HG03432 (cell line): ENCODE measurements around the gene NOC3L.

Experiments
- ATAC-seq: cut with Tn5 transposase; IDR thresholded peaks from one replicate; pipeline ENCODE4 v1.9.1; 2021; ENCODE audit warnings: mild to moderate bottlenecking, moderate library complexity; ENCODE audit not compliant: unreplicated experiment

NOC3L gene

DNA sequence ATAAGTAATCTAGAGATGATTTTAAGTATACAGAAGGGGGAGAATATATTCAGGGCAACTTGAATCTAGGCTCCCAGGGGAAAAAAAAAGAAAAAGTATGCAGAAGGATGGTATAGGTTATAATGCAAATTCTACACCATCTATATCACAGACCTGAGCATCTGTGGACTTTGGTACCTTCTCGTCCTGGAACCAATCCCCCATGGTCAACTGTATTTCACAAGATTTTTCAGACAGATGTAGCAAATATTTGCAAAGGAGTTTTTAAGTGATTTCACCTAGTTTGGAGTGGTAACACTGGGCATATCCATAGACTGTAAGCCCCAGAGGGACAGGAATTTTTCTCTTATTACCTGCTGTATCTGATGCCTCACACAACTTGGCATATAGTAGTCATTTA lies 58.8 kb downstream of the NOC3L start:
- no peak for ATAC-seq

- ATAC-seq: no peak
Observed at GRCh38 chr10:94300042-94300441, 62.7 kb downstream of the NOC3L start.

DNA sequence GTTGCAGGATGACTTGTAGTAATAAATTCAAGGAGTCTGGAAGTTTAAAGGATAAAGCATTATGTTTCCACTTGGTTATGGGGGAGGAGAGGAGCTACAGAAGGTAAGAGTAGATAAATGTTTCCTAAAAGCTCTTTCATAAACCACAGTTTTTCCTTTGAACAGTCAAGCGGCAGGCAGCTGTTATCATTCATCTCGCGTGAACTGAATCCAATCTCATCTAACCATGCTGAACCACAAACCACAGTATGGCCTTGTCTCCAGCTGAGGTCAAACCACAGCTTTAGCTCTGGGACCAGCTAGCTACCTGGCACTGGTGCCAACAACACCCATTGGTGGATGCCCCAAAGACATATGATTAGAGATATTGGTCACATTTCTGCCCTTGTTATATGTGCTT lies 63.3 kb downstream of the NOC3L start:
- ATAC-seq: peak; percentile 67

DNA sequence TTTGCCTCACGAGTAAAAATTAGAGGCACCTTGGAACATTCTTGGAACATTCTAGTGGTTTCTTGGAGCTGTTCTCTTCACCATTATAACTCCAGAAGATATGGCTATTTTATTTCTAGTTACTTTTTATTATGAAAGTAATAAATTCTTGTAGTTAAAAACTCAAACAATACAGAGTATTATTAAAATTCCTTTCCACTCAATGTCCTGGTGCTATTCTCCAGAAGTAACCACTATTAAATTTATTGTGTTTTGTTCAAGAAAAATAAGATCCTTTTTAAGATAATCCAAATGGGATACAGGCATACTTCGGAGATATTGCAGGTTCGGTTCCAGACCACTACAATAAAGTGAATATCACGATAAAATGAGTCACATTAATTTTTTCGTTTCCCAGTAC lies 68.6 kb downstream of the NOC3L start:
- no peak for ATAC-seq

DNA sequence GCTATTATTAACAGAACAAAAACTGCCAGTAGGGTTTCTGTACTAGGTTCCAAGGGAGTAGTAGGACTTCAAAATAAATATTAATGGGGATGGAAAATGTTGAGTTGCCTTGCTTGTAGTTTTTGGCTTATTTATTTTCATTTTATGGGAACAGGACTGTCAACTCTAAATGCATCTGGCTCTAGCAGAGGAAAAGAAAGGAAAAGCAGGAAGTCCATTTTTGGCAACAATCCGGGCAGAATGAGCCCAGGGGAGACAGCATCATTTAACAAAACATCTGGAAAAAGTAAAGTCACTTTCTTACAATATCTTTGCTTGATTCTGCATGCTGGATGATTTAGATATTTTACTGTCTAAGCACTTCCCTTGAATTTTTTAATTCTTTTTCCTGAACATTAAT lies 69.4 kb downstream of the NOC3L start:
- no peak for ATAC-seq

GRCh38 chr10:94292434-94293090 lies 70.2 kb downstream of the NOC3L start:
- no peak for ATAC-seq

- no peak for ATAC-seq
Observed at GRCh38 chr10:94288361-94289101, 74.2 kb downstream of the NOC3L start.

DNA sequence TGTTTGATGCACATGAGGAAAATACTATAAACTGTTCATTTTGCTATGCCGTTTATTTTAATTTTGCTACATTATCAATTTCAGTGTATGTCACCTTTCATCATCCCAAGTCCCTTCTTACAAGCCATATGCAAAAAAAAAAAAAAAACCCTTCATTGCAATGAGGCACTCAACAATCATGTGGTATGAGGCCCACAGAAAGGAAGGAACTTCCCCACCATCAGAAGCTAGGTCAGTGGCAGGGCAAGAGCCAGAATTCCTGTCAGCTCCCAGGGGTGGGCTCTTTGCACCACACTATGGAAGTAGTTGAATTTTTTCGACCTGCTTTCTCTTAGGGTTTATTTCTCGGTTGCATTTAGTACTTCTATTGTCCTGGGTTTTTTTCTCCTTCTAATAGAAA lies 75.4 kb downstream of the NOC3L start:
- ATAC-seq: no peak

DNA sequence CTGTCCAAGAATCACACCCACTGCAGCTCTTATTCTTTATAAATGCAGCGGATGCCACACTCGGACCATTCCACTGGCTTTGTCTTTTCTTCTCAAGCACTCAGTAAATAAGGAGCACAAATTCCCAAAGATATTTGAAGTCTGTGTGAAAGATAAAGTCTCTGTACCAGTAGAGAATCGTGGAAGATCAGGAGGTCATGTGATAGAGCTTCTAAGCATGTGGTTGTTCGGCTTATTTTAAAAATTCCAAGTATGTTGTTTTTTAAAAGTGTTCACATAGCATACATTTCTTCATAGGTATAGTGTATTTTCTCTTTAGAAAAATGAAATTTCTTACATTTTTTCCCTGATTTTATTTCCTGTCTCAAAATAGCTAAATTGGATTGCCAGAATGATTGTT lies 75.8 kb downstream of the NOC3L start:
- ATAC-seq: no peak

GRCh38 chr10:94285271-94285670 lies 77.5 kb downstream of the NOC3L start:
- ATAC-seq: no peak
